K562 (cell line): ENCODE data around the gene CMAS. TPM values are rescaled to one million over a fixed set of nuclear protein-coding genes. Genes with fewer than 3 reads are reported as not detected.

Experiments
- ARNT ChIP-seq, 2 experiments: fragments of 450-650 bp; IDR thresholded peaks; 2 replicates each; pipeline ENCODE4 v1.6.1; 2016; ENCODE audit warnings: mild to moderate bottlenecking in 1 of 2
- CREB1 ChIP-seq, 2 experiments: sonication (generic) in 1 of 2; formaldehyde crosslinking in 1 of 2; IDR thresholded peaks; 2 replicates each; pipeline versions ENCODE4 v1.6.1 to v1.8.0; 2012 to 2022; ENCODE audit warnings: inconsistent platforms in 1 of 2, mild to moderate bottlenecking in 1 of 2, missing genetic modification reagents in 1 of 2, moderate library complexity in 1 of 2
- HDAC1 ChIP-seq, 2 experiments: fragments of 450-650 bp; IDR thresholded peaks; 2 replicates each; pipeline ENCODE4 v1.6.1; 2016 to 2017; ENCODE audit warnings: inconsistent platforms in 1 of 2, mild to moderate bottlenecking in 1 of 2, moderate library complexity in 1 of 2
- MAFK ChIP-seq: IDR thresholded peaks from 2 replicates; pipeline ENCODE4 v1.6.1; 2011; ENCODE audit warnings: low read length, improper control_type of control experiment
- NFXL1 ChIP-seq: fragments of 450-650 bp; formaldehyde crosslinking; IDR thresholded peaks from 2 replicates; pipeline ENCODE4 v1.4.0; 2021; ENCODE audit warnings: mild to moderate bottlenecking
- SMAD4 ChIP-seq: fragments of 250-450 bp; sonication (Bioruptor Pico); conservative IDR thresholded peaks from 2 replicates; pipeline ENCODE4 v1.8.0; 2021; ENCODE audit warnings: inconsistent platforms, mild to moderate bottlenecking, moderate library complexity
- SRF ChIP-seq, 2 experiments: fragments of 250-450, 450-650 bp in 1 of 2; sonication (Bioruptor Pico) in 1 of 2; sonication (generic) in 1 of 2; formaldehyde crosslinking; IDR thresholded peaks; 2 replicates each; pipeline versions ENCODE4 v1.5.0 to v1.5.1; 2020 to 2022; ENCODE audit warnings: mild to moderate bottlenecking in 1 of 2, missing genetic modification reagents in 1 of 2
- ZNF316 ChIP-seq: fragments of 450-650 bp; IDR thresholded peaks from 2 replicates; pipeline ENCODE4 v1.6.1; 2016
- ZNF347 ChIP-seq: fragments of 450-650 bp; formaldehyde crosslinking; IDR thresholded peaks from 2 replicates; pipeline ENCODE4 v1.4.0; 2020; ENCODE audit warnings: low read depth, mild to moderate bottlenecking, moderate library complexity
- ZNF778 ChIP-seq: fragments of 450-650 bp; formaldehyde crosslinking; IDR thresholded peaks from 2 replicates; pipeline ENCODE4 v1.4.0; 2020; ENCODE audit warnings: mild to moderate bottlenecking, moderate library complexity
- polyA plus RNA-seq, 8 experiments: library from polyadenylated mRNA; depleted of rRNA in 4 of 8; stranded (reverse) in 5 of 8; unstranded in 3 of 8; fragments of >200 nt; fragmentation: Nextera tagmentation in 2 of 8; fragmentation: Illumina TruSeq in 1 of 8; extraction: Ambion mirVana in 2 of 8; extraction: Trizol in 1 of 8; gene quantifications; 2 replicates each; pipeline versions ENCODE4 v1.2.1 to v1.2.3, GENCODE V29; 2011 to 2014; ENCODE audit warnings: inconsistent platforms in 1 of 8, missing spikeins in 1 of 8
- total RNA-seq, 7 experiments: library from RNA; depleted of rRNA in 6 of 7; stranded (reverse); fragments of >200 nt in 6 of 7; fragmentation: Illumina TruSeq in 2 of 7; extraction: Trizol in 2 of 7; gene quantifications; 2 replicates each; pipeline versions ENCODE4 v1.2.1 to v1.2.3, GENCODE V29; 2011 to 2021; ENCODE audit warnings: low replicate concordance in 1 of 7
- TF ChIP-seq, protein P1 (sequence below): fragments of 200-400 bp; formaldehyde crosslinking; IDR thresholded peaks from 2 replicates; pipeline ENCODE4 v1.6.1; 2017; ENCODE audit warnings: mild to moderate bottlenecking, low read depth, low read length, moderate library complexity
- TF ChIP-seq, protein P2 (sequence below): fragments of 450-650 bp; formaldehyde crosslinking; IDR thresholded peaks from 2 replicates; pipeline ENCODE4 v1.4.0; 2022; ENCODE audit warnings: missing genetic modification characterization
- TF ChIP-seq, protein P3 (sequence below): fragments of 450-650 bp; formaldehyde crosslinking; IDR thresholded peaks from 2 replicates; pipeline ENCODE4 v1.4.0; 2020; ENCODE audit warnings: mild to moderate bottlenecking, moderate library complexity
- TF ChIP-seq, protein P4 (sequence below): fragments of 450-650 bp; IDR thresholded peaks from 2 replicates; pipeline ENCODE4 v1.6.1; 2016
- TF ChIP-seq, protein P5 (sequence below), 3 experiments: fragments of 200-800 bp in 1 of 3; fragments of 250-450 bp in 1 of 3; fragments of 450-650 bp in 1 of 3; sonication (Bioruptor Pico) in 1 of 3; sonication (Bioruptor generic) in 1 of 3; formaldehyde crosslinking in 1 of 3; IDR thresholded peaks; 2 replicates each; pipeline versions ENCODE4 v1.6.1 to v1.8.0; 2016 to 2022; ENCODE audit warnings: mild to moderate bottlenecking in 2 of 3, missing genetic modification characterization in 2 of 3, missing compliant biosample characterization in 1 of 3, moderate library complexity in 1 of 3
- TF ChIP-seq, protein P6 (sequence below): fragments of 450-650 bp; IDR thresholded peaks from 2 replicates; pipeline ENCODE4 v1.6.1; 2017; ENCODE audit warnings: mild to moderate bottlenecking, moderate library complexity

Gene CMAS
- total and polyA plus RNA-seq, 9 of the 15 experiments (the other 6 are each of a cell fraction or from before 2014, with no cell fraction given): 29.7 to 108 (median 65.3) TPM

DNA sequence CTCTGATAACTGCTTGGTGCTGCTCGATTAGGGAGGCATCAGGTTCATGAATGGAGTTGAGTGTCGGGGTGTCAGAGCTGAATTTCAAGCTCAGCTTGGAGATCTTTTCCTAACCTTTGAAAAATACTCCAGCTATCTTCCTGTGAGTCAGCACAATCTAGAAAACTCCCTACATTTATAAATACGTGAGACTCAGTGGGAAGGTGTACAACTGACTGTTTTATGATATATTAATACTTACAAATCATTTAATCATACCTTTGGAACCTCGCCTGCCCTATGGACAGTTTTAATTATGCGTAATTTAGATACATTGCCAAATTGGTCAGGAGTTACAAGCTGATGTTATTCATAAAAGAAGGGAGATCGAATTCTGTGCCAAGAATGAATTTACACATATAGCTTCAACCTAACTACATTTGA, 961 bp downstream of the CMAS start (continued):
- no peak for TF ChIP-seq ZNF347 (CRISPR knock-in tag)
- TF ChIP-seq, protein P1, sequence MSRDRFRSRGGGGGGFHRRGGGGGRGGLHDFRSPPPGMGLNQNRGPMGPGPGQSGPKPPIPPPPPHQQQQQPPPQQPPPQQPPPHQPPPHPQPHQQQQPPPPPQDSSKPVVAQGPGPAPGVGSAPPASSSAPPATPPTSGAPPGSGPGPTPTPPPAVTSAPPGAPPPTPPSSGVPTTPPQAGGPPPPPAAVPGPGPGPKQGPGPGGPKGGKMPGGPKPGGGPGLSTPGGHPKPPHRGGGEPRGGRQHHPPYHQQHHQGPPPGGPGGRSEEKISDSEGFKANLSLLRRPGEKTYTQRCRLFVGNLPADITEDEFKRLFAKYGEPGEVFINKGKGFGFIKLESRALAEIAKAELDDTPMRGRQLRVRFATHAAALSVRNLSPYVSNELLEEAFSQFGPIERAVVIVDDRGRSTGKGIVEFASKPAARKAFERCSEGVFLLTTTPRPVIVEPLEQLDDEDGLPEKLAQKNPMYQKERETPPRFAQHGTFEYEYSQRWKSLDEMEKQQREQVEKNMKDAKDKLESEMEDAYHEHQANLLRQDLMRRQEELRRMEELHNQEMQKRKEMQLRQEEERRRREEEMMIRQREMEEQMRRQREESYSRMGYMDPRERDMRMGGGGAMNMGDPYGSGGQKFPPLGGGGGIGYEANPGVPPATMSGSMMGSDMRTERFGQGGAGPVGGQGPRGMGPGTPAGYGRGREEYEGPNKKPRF: no peak
- TF ChIP-seq SMAD4 (CRISPR knock-in tag): no peak
- no peak for TF ChIP-seq NFXL1 (CRISPR knock-in tag)
- TF ChIP-seq ZNF316: peak; percentile 94
- TF ChIP-seq ZNF778: no peak
- 0 out of 4 replicates have a peak, but pooled peaks of 1 of the 2 experiments have one; percentile 46 for TF ChIP-seq HDAC1 (IDR thresholded peaks at IDR 0.05)
- TF ChIP-seq SRF (CRISPR knock-in tag; IDR thresholded peaks at IDR 0.05): 0 out of 4 replicates have a peak, but pooled peaks of 1 of the 2 experiments have one; percentile 2
- 0 out of 4 replicates have a peak, but pooled peaks of 1 of the 2 experiments have one; percentile 1 for TF ChIP-seq ARNT (IDR thresholded peaks at IDR 0.05)
- TF ChIP-seq, protein P2, sequence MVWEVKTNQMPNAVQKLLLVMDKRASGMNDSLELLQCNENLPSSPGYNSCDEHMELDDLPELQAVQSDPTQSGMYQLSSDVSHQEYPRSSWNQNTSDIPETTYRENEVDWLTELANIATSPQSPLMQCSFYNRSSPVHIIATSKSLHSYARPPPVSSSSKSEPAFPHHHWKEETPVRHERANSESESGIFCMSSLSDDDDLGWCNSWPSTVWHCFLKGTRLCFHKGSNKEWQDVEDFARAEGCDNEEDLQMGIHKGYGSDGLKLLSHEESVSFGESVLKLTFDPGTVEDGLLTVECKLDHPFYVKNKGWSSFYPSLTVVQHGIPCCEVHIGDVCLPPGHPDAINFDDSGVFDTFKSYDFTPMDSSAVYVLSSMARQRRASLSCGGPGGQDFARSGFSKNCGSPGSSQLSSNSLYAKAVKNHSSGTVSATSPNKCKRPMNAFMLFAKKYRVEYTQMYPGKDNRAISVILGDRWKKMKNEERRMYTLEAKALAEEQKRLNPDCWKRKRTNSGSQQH (CRISPR knock-in tag): no peak
- TF ChIP-seq, protein P3, sequence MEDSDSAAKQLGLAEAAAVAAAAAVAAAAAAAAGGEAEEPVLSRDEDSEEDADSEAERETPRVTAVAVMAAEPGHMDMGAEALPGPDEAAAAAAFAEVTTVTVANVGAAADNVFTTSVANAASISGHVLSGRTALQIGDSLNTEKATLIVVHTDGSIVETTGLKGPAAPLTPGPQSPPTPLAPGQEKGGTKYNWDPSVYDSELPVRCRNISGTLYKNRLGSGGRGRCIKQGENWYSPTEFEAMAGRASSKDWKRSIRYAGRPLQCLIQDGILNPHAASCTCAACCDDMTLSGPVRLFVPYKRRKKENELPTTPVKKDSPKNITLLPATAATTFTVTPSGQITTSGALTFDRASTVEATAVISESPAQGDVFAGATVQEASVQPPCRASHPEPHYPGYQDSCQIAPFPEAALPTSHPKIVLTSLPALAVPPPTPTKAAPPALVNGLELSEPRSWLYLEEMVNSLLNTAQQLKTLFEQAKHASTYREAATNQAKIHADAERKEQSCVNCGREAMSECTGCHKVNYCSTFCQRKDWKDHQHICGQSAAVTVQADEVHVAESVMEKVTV (CRISPR knock-in tag): no peak
- TF ChIP-seq, protein P4, sequence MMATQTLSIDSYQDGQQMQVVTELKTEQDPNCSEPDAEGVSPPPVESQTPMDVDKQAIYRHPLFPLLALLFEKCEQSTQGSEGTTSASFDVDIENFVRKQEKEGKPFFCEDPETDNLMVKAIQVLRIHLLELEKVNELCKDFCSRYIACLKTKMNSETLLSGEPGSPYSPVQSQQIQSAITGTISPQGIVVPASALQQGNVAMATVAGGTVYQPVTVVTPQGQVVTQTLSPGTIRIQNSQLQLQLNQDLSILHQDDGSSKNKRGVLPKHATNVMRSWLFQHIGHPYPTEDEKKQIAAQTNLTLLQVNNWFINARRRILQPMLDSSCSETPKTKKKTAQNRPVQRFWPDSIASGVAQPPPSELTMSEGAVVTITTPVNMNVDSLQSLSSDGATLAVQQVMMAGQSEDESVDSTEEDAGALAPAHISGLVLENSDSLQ: peak; percentile 18; the same call in 1 of the 2 replicates
- TF ChIP-seq CREB1 (IDR thresholded peaks at IDR 0.05): peak; percentile 9; the same call in 1 of the 2 replicates
- no peak for TF ChIP-seq CREB1 (CRISPR knock-in tag; IDR thresholded peaks at IDR 0.05)
- peak; percentile 52; the same call in 1 of the 2 replicates for TF ChIP-seq MAFK
- TF ChIP-seq, protein P5, sequence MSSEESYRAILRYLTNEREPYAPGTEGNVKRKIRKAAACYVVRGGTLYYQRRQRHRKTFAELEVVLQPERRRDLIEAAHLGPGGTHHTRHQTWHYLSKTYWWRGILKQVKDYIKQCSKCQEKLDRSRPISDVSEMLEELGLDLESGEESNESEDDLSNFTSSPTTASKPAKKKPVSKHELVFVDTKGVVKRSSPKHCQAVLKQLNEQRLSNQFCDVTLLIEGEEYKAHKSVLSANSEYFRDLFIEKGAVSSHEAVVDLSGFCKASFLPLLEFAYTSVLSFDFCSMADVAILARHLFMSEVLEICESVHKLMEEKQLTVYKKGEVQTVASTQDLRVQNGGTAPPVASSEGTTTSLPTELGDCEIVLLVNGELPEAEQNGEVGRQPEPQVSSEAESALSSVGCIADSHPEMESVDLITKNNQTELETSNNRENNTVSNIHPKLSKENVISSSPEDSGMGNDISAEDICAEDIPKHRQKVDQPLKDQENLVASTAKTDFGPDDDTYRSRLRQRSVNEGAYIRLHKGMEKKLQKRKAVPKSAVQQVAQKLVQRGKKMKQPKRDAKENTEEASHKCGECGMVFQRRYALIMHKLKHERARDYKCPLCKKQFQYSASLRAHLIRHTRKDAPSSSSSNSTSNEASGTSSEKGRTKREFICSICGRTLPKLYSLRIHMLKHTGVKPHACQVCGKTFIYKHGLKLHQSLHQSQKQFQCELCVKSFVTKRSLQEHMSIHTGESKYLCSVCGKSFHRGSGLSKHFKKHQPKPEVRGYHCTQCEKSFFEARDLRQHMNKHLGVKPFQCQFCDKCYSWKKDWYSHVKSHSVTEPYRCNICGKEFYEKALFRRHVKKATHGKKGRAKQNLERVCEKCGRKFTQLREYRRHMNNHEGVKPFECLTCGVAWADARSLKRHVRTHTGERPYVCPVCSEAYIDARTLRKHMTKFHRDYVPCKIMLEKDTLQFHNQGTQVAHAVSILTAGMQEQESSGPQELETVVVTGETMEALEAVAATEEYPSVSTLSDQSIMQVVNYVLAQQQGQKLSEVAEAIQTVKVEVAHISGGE (CRISPR knock-in tag; IDR thresholded peaks at IDR 0.05): peak in 1 of 3 experiments; percentile 7; a peak in 1 of 6 replicates
- TF ChIP-seq, protein P6, sequence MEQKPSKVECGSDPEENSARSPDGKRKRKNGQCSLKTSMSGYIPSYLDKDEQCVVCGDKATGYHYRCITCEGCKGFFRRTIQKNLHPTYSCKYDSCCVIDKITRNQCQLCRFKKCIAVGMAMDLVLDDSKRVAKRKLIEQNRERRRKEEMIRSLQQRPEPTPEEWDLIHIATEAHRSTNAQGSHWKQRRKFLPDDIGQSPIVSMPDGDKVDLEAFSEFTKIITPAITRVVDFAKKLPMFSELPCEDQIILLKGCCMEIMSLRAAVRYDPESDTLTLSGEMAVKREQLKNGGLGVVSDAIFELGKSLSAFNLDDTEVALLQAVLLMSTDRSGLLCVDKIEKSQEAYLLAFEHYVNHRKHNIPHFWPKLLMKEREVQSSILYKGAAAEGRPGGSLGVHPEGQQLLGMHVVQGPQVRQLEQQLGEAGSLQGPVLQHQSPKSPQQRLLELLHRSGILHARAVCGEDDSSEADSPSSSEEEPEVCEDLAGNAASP: no peak
